SU-DHL-6 (cell line): ENCODE measurements around the gene SEZ6L.
"Not testable (repeated sequence)": the region's sequence is repeated elsewhere in the genome, so short reads cannot be mapped to it uniquely, and the experiment has no call there.

Source experiments
- H2AFZ ChIP-seq: fragments of 200-600 bp; sonication (generic); 2 replicates; pipeline ENCODE4 v1.6.1; 2014; ENCODE audit warnings: low read depth, mild to moderate bottlenecking, moderate library complexity, mixed read lengths, antibody characterized with exemption, low read length; ENCODE audit not compliant: severe bottlenecking
- H3F3A ChIP-seq: fragments of 200-600 bp; shearing (Covaris generic); 2 replicates; pipeline ENCODE4 v1.6.0; 2016; ENCODE audit warnings: antibody characterized with exemption, mild to moderate bottlenecking; ENCODE audit not compliant: insufficient read depth
- H3K27ac ChIP-seq: fragments of 200-600 bp; sonication (generic); 2 replicates; pipeline ENCODE4 v1.5.1; 2016; ENCODE audit warnings: low read depth, mild to moderate bottlenecking, low read length, moderate library complexity, mixed read lengths
- H3K27me3 ChIP-seq: fragments of 200-600 bp; sonication (generic), shearing (Covaris generic); 2 replicates; pipeline ENCODE4 v1.6.0; 2014; ENCODE audit warnings: mild to moderate bottlenecking, low read length
- H3K36me3 ChIP-seq: fragments of 200-600 bp; sonication (generic); 2 replicates; pipeline ENCODE4 v1.6.1; 2014; ENCODE audit warnings: mild to moderate bottlenecking, low read length, mixed read lengths
- H3K4me2 ChIP-seq: fragments of 300-600, 200-600 bp; shearing (Covaris generic), sonication (generic); 2 replicates; pipeline ENCODE4 v1.6.0; 2014; ENCODE audit warnings: low read length, low read depth, mild to moderate bottlenecking; ENCODE audit not compliant: poor library complexity, severe bottlenecking
- H3K4me3 ChIP-seq: fragments of 200-600 bp; sonication (generic); 2 replicates; pipeline ENCODE4 v1.5.1; 2014; ENCODE audit warnings: antibody characterized with exemption, low read length, mild to moderate bottlenecking, mixed read lengths; ENCODE audit not compliant: insufficient read depth, poor library complexity, severe bottlenecking
- H3K79me2 ChIP-seq: fragments of 200-600 bp; sonication (generic); 2 replicates; pipeline ENCODE4 v1.6.1; 2014; ENCODE audit warnings: mild to moderate bottlenecking, low read length, moderate library complexity; ENCODE audit not compliant: insufficient read depth
- H3K9ac ChIP-seq: fragments of 200-600 bp; sonication (generic); 2 replicates; pipeline ENCODE4 v1.7.0; 2014; ENCODE audit warnings: mild to moderate bottlenecking, low read length
- H3K9me2 ChIP-seq: fragments of 200-600 bp; sonication (generic); replicated peaks from 2 replicates; pipeline ENCODE4 v1.6.1; 2014; ENCODE audit warnings: low read length; ENCODE audit not compliant: insufficient read depth
- H3K9me3 ChIP-seq: fragments of 200-600 bp; sonication (generic); 2 replicates; pipeline ENCODE4 v1.6.1; 2014; ENCODE audit warnings: low read length, mixed read lengths; ENCODE audit not compliant: insufficient read depth
- H4K20me1 ChIP-seq: fragments of 200-600 bp; sonication (generic); 2 replicates; pipeline ENCODE4 v1.6.1; 2014; ENCODE audit warnings: low read depth, mild to moderate bottlenecking, antibody characterized with exemption, low read length, moderate library complexity, mixed read lengths
- EZH2phosphoT487 ChIP-seq: fragments of 200-600 bp; sonication (generic), shearing (Covaris generic); conservative IDR thresholded peaks from 2 replicates; pipeline ENCODE4 v1.6.1; 2018; ENCODE audit warnings: mild to moderate bottlenecking, antibody characterized with exemption, low read length, moderate library complexity, mixed read lengths
- TF ChIP-seq, protein P1 (sequence below): fragments of 200-600 bp; sonication (generic); IDR thresholded peaks from one replicate; pipeline ENCODE4 v1.5.1; 2017; ENCODE audit warnings: antibody characterized with exemption, mild to moderate bottlenecking, low read length, moderate library complexity; ENCODE audit not compliant: insufficient read depth, poor library complexity, severe bottlenecking

Gene SEZ6L

DNA sequence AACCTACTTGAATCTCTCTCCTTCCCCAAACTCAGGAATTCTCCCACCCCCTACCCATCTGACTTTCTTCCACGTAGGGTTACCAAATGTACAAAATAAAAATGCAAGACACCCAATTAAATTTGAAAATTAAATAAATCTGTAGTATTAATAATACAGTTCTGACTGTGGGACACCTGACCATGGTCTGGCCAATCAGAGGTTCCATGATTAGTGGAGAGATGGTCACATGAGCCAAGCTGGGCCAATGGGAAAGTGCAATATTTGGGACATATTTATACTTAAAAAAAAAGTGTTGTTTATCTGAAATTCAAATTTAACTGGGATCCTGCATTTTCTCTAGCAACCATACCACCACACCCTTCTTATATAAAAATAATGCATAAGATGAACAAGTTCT lies 230.0 kb downstream of the SEZ6L start:
- Histone ChIP-seq H3K9ac (no peak overlapping the region), H3F3A (no peaks in the 10 kb centered on the region), H3K9me2 (no peaks in the 10 kb centered on the region), H2AFZ (no peak overlapping the region), H3K4me3 (no peak overlapping the region), H4K20me1 (no peaks in the 10 kb centered on the region), H3K4me2 (no peak overlapping the region), H3K36me3 (no peaks in the 10 kb centered on the region), H3K27me3 (no peaks in the 10 kb centered on the region), H3K9me3 (no peaks in the 10 kb centered on the region), H3K27ac (no peak overlapping the region), H3K79me2 (no peaks in the 10 kb centered on the region)
- no peak for TF ChIP-seq EZH2phosphoT487
- TF ChIP-seq, protein P1, sequence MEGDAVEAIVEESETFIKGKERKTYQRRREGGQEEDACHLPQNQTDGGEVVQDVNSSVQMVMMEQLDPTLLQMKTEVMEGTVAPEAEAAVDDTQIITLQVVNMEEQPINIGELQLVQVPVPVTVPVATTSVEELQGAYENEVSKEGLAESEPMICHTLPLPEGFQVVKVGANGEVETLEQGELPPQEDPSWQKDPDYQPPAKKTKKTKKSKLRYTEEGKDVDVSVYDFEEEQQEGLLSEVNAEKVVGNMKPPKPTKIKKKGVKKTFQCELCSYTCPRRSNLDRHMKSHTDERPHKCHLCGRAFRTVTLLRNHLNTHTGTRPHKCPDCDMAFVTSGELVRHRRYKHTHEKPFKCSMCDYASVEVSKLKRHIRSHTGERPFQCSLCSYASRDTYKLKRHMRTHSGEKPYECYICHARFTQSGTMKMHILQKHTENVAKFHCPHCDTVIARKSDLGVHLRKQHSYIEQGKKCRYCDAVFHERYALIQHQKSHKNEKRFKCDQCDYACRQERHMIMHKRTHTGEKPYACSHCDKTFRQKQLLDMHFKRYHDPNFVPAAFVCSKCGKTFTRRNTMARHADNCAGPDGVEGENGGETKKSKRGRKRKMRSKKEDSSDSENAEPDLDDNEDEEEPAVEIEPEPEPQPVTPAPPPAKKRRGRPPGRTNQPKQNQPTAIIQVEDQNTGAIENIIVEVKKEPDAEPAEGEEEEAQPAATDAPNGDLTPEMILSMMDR: no peak

DNA sequence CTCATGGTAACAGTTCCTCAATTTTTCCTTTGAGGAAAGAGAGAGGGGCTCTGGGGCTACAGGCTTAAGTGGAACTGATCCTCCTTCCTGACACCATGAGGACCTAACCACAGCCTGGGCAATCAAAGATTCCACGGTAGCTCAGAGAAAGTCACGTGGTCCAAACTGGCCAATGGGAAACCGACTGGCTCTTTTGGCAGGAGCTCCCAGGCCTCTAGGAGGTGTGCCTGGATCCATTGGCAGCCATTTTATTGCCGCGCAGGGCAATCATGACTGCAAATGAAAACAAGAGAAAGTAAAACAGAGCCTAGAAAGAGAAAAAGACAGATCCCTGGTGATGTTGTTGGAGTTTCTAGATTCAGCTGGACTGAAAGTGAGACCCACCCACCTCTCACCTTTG lies 232.5 kb downstream of the SEZ6L start:
- Histone ChIP-seq H3K27ac (no peak overlapping the region), H3F3A (no peaks in the 10 kb centered on the region), H3K9me3 (no peaks in the 10 kb centered on the region), H3K79me2 (no peaks in the 10 kb centered on the region), H3K4me2 (no peak overlapping the region), H4K20me1 (no peaks in the 10 kb centered on the region), H3K9me2 (no peaks in the 10 kb centered on the region), H2AFZ (peak overlapping the region; percentile 27), H3K4me3 (no peak overlapping the region), H3K36me3 (no peaks in the 10 kb centered on the region), H3K9ac (no peak overlapping the region), H3K27me3 (no peaks in the 10 kb centered on the region)
- TF ChIP-seq, protein P1: no peak
- no peak for TF ChIP-seq EZH2phosphoT487

DNA sequence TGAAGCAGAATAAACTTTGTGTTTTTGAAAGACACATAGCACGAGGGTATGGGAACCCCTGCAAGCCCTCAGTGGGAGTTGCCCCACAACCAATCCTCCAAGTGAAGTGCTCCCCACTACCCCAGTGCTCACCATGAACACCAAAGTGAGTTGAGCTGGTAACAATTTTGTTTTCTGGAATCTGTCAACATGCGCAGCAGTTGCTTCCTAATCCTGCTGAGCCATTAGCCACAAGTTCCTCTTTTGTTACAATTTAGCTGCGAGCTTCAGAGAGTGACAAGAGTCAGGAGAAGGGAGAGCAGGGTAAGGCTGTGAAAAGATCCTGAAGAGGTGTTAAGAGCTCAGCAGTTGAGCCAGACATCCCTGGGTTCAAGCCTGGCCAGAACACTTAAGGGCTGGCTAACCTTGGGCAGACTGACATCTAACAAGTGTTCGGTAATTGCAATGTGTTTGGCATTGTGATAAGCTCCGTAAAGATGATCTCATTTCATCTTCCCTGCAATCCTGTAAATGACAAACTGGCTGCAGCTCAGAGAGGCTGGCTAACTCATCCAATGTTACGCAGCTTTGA lies 235.7 kb downstream of the SEZ6L start:
- Histone ChIP-seq H3F3A (no peaks in the 10 kb centered on the region), H3K4me3 (no peak overlapping the region), H3K9me2 (no peaks in the 10 kb centered on the region), H2AFZ (no peak overlapping the region), H4K20me1 (no peaks in the 10 kb centered on the region), H3K27ac (no peak overlapping the region), H3K27me3 (no peaks in the 10 kb centered on the region), H3K9ac (no peak overlapping the region), H3K36me3 (no peaks in the 10 kb centered on the region), H3K4me2 (no peak overlapping the region), H3K79me2 (no peaks in the 10 kb centered on the region), H3K9me3 (no peaks in the 10 kb centered on the region)
- no peak for TF ChIP-seq EZH2phosphoT487
- TF ChIP-seq, protein P1: no peak

DNA sequence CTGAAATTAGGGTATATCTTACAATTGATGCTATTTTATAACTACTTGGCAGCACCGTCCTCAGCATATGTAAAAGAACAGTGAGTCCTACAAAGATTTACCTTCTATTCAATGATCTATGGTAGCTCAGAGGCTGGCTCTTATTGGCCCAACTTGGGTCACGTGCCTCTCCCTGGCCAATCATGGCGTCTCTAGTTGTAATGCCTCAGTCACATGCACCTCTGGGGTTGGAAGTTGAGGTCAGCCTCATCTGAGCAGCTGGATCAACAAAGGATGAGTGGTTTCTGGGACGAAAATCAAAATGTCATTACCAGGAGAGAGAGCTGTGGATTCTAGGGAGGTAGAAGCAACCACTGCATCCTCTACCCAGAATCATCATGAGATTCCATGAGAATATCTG lies 236.9 kb downstream of the SEZ6L start:
- Histone ChIP-seq H3K79me2 (no peaks in the 10 kb centered on the region), H2AFZ (no peak overlapping the region), H3F3A (no peaks in the 10 kb centered on the region), H3K9me3 (no peaks in the 10 kb centered on the region), H3K27ac (no peak overlapping the region), H3K9ac (no peak overlapping the region), H3K4me2 (no peak overlapping the region), H3K36me3 (no peaks in the 10 kb centered on the region), H3K9me2 (no peaks in the 10 kb centered on the region), H3K4me3 (no peak overlapping the region), H4K20me1 (no peaks in the 10 kb centered on the region), H3K27me3 (no peaks in the 10 kb centered on the region)
- no peak for TF ChIP-seq EZH2phosphoT487
- TF ChIP-seq, protein P1: no peak

DNA sequence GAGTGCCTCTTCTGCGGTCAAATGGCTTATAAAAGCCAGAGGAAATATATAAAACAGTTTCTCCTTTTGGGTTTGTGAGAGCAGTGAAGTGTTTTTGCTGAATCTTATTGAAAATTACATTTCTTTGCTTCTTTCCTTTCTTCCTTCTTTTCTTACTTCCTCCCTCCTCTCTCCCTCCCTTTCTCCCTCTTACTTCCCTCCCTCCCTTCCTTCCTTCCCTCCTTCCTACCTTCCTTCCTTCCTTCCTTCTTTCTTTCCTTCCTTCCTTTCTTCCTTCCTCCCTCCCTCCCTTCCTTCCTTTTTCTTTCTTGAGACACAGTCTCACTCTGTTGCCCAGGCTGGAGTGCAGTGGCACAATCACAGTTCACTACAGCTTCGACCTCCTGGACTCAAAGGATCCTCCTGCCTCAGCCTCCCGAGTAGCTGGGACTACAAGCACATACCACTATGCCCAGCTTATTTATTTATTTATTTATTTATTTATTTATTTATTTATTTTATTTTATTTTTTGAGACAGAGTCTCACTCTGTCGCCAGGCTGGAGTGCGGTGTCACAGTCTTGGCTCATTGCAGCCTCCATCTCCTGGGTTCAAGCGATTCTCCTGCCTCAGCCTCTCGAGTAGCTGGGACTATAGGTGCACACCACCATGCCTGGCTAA lies 239.4 kb downstream of the SEZ6L start:
- H3K79me2 ChIP-seq, H3K9ac ChIP-seq, H3K4me3 ChIP-seq, H3K4me2 ChIP-seq, H3K9me2 ChIP-seq, H3K9me3 ChIP-seq, H3K27me3 ChIP-seq, H2AFZ ChIP-seq, H4K20me1 ChIP-seq, H3K36me3 ChIP-seq, H3K27ac ChIP-seq, H3F3A ChIP-seq: not testable (repeated sequence)
